Hypothalamus (tissue), 51 donors: Measurements from ENCODE around the gene NFAM1.
A peak's percentile ranks its signal among the peaks of the same experiment; 100 is the strongest.

Source experiments
- DNase-seq, 51 donors: peaks; one replicate each; lab custom pipeline; 2025; lab: John Stamatoyannopoulos, UW

The NFAM1 gene

GRCh38 chr22:42340829-42341383 lies 91.3 kb downstream of the NFAM1 start:
- peak in 15 of 51 donors; percentile 19 to 79 (median 38) for DNase-seq

GRCh38 chr22:42340150-42340549 lies 92.1 kb downstream of the NFAM1 start:
- no peak for DNase-seq

DNA sequence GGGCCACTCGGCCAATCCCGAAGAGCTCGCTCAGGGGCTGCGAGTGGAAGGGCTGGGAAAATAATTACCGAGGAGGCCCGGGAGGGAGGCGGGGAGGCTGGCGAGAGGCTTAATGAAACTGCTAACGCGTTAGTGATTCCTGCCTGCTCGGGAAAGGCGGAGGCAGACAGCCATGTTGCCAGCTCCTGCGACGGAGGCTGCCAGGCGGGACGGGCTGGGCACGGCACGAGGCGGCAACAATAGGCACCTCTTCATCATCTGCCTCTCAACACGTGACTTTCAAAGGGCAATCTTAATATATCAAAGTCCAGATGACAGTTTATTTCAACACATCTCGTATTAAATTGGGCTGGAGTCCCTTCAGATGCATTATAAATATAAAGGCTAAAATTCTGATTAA lies 93.7 kb downstream of the NFAM1 start:
- DNase-seq = peak in 12 of 51 donors; percentile 12 to 56 (median 39)

DNA sequence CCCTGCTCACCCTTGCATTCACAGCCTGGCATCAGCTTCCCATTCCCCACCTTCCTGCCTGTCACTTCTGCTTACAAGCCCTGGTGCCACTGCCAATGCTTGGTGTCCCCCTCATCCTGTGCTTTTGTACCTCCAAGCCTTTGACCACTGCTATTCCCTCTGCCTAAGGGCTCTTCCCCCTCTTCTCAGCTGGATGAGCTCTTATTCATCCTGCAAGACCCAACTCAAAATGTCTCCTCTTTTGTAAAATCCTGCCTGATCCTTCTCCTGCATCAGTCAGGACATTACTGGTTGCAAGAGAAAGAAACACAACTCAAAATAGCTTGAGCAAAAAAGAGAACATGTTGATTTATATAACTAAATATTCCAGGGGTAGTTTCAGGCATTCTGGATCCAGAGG lies 94.8 kb downstream of the NFAM1 start:
- DNase-seq = no peak

- peak in 2 of 51 donors; percentile 16 to 30 for DNase-seq
Observed at GRCh38 chr22:42336527-42337227, 95.5 kb downstream of the NFAM1 start.

DNA sequence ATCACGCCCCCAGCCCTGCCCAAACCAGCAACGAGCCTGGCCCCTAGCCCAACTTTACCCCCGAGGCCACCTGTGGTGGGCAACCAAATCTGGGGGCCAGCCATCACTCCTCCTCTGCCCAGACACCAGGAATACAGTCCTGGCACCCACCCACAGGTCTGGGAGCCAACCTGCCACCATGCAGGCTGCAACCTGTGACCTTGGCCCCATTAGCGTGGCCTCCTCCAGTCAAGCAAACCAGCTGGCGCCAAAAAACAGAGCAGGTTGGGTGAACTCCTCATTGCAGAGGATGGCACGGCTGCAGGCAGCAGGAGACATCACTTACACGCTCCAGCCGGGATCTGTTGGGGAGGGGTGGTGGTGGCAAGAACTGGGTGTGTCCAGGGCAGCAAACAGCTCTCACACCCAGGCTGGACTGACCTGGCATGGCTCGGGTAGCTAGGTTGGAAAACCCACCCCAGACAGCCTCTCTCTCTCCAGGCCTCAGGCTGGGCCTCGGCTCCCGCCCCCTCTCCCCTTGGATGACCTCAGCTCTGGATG lies 96.3 kb downstream of the NFAM1 start:
- no peak for DNase-seq

DNA sequence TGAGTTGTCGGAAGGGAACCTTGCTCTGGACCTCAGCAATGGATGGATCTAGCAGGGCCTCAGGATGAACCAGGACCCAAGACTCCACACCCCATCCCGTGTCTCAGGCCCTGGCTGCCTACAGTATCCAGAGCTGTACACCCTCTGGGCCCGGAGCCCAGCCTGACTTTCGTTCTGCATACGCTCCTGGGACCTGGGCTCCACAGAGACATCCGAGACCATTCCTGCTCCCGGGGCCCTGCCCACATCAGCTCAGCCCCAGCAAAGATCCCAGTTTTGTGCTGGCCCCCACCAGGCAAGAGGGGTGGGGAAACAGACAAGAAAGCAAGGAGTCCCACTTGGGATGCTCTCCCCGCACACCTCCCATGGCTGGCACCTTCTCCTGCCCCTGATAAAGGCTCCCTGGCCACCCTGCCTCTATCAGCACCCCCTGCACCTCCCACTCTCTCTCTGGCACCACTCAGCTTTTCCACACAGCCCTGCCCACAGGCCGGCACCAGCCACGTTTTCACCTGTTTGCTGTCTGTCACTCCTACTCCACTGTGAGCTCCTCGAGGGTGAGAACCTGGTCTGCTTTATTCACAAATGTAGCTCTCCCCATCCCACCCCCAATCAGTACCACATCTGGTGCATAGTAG lies 97.2 kb downstream of the NFAM1 start:
- no peak for DNase-seq

- no peak for DNase-seq
Observed at GRCh38 chr22:42333544-42333943, 98.7 kb downstream of the NFAM1 start.

DNA sequence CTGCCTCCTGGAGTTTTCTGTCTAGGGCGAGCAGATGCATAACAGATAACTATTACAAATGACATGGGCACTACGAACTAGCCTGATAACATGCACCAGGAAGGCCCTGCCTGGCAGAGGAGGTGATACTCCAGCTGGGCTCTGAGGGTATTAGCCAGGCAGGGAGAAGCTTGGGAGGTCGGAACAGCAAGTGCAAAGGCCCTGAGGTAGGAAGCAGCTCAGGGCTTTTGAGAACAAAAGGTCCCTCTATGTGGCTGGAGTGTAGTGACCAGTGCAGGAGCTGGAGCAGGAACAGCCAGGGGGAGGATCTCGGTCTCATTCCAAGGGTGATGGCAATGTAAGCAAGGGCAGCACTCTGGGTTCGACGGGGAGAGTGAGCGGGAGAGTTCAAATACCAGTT lies 100.1 kb downstream of the NFAM1 start:
- no peak for DNase-seq

GRCh38 chr22:42331014-42331413 lies 101.2 kb downstream of the NFAM1 start:
- peak in 14 of 51 donors; percentile 10 to 44 (median 24) for DNase-seq
